Fibroblast of skin of abdomen (primary cell): Measurements from ENCODE around the gene NGB.

Experiments
- DNase-seq: peaks from one replicate; pipeline ENCODE4 v3.0.0-alpha.2; 2013

NGB gene

DNA sequence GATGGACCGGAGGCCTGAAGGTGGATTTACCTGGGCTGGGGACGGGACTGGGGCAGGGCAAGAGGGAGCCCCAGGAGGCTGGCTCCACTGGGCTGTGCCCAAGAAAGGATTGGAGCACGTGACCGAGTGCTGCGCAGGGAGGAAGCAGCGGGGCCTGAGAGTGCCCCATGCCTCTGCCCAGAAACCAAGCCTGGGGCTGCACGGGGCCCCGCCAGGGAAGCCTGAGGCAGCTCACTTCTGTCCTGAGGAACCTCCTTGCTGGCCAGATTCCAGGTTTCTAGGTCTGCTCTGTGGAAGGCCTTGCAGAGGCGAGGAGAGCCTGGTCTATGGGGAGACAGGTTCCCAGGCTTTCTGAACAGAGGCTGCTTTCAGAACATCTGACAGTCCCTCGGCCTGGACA is 10.4 kb downstream of the NGB start:
- DNase-seq: no peak

DNA sequence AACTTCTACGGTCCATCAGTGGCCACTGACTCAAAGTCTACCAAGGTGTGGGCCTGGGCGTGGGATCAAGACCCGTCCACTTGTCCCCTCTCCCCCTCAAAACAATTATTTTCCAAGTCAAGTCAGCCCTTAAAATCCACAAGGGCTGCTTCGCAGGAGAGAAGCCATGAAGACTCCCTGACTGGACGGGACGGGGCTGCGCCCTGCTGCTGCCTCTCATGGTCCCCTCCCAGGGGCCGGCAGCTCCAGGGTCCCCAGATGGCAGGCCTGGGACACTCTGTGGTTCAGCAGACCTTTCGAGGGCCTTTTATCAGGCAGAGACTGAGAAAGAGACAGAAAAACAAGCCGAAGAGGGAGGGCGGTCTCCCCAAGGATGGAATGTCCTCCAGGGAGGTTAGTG is 10.8 kb downstream of the NGB start:
- no peak for DNase-seq

DNA sequence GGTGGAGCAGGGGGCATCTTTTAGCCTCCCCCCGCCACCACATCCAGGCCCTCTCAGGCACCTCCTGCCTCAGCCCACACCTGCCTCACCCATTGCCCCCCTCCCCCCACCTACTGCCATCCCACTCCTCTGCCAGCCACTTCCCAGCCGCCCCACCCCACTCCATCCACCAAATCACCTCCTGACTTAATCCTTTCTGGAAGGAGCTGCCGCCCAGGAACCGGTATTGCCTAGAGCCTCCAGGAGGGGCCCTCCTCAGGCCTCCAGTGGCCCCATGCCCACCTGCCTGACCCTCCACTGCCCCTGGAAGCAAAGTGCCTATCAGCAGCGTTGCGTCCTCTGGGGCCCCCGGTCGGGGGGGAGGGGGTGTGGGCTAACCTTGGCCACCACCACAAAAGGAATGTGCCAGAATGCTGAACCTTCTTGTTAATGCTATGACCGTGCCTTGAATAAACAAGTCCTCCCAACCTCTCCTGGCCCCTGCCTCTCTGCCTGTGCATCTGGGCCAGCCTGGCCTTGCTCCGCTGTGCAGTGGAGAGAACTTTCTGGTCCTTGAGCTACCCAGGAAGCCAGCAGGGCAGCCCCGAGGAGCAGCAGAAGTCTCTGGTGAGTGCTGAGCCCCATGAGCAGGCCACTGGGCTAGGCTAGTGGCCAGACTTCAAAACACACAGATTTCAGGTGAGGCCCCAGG is 11.8 kb downstream of the NGB start:
- no peak for DNase-seq

DNA sequence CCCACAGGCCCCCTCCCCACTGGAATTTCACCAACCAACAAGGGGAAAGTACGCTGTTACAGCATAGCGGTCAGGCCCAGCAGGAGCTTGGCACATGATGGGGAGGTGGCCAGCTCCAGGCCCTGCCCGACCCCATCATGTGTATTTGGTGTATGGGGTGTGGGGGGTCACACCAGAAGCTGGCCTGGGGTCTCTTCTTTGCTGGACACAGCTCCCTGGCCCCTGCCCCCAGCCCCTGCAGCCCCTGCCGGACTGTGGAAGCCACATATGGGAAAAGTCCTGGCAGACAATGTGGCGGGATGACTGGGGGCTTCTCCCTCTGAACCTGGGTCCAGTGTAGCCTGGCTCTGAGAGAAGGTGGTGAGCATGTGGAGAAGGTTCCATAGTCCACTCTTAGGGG is 12.4 kb downstream of the NGB start:
- no peak for DNase-seq

DNA sequence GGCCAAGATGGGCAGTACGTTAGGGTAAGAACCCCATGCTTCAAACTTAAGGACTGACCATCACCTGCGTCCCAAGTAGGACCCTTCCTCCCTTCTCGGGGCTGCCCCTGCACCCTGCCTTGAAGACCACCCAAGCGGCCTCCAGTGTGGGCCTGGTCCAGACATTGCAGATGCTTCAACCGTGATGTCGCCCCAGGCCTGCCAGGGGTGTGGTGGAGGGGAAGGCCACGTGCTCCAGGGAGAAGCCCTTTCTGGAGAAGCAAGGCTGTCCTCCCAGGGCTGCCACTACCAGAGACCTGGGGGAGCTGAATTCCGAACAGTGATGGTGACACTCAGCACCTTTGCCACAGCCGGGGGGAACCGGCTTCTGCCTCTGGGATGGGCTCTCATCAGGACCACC is 13.3 kb downstream of the NGB start:
- no peak for DNase-seq

DNA sequence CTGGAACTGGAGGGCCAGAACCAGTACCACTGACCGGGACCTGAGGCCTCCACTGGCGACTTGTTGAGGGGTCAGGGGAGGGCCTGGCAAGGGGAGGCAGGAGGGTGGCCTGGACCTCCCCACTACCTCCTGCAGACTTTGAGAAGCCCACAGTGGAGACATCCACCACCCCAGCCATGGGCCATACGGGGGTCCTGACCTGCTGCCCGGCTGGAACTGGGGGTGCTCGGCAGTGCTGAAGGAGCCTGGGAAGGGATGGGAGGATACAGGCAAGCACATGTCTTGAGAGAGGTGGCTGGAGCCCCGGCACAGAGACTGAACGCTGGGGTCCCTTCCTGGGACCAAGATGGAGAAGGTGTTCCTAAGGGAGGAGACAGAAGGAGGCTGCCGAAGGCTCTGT is 14.3 kb downstream of the NGB start:
- DNase-seq: no peak

DNA sequence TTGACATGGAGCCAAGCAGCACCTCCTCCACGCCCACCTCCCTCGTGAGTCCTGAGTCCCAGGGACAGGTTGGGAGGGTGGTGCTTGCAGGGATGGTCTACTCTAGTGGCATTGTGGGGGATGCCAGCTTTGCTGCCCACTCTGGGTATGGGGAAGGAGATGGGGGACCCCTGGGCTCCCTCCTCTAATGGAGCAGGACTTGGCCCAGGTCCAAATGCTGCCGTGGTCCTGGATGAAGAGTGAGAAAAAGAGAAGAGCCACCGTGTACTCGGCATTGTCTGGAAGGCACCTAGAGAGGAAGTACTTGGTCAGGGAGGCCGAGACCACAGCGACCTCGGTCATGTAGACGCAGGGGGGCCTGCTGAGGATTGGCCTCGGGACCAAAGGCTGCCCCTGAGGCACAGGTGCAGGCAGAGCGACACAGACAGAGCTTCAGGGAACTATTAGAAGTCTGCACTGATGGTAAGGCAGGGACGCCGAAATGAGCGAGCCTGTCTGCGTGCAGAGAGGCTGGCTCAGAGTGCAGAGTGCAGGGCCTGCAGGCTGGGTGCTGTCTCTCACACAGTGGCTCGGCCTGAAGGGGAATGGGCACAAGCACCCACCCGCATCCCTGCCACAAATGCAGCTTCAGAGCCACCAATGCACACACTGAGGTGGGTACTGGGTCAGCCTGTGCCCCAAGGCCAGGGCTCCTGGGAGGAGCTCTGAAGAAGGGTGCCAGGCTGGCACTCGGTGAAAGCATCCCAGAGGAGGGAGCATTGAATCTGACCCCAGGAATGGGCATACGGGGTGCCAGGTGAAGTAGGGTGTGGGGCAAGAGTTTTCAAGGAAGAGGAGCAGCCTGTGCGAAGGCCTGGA is 17.4 kb downstream of the NGB start:
- DNase-seq: no peak

DNA sequence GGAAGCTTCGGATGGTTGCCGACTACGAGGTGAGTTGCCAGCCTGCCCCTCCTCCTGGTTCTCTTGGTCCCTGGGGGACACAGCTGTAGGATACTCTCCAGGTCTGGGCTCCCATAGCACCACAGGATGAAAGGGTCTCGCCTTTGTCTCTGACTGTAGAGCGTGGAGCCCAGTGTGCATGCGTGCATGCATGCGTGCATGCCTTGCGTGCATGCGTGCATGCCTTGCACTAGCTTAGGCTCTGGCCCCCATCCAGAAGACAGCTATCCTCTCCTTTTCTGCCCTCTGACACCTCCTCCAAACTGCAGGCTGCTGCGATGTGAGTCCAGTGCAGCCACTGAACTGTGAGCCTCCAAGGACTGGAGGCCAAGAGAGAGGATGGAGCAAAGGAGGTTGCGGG is 19.1 kb downstream of the NGB start:
- no peak for DNase-seq

DNA sequence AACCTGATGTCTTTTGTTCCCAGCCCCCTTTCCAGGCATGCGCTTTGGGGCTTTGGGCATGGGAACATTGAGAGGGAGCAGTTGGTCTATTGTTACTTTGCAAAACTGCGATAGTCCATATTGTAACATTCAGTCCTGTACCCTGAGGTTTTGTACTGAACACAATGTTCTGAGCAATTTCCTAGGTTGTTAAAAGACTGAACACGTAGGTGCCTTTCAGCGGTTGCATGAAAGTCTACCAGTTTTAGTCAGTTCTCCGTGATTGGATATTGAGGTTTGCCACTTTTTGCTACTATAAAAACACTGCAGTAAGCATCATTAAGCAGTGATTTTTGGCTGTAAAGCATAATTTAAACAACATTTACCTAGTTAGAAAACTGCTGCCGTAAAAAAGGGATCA is 20.1 kb downstream of the NGB start:
- no peak for DNase-seq

DNA sequence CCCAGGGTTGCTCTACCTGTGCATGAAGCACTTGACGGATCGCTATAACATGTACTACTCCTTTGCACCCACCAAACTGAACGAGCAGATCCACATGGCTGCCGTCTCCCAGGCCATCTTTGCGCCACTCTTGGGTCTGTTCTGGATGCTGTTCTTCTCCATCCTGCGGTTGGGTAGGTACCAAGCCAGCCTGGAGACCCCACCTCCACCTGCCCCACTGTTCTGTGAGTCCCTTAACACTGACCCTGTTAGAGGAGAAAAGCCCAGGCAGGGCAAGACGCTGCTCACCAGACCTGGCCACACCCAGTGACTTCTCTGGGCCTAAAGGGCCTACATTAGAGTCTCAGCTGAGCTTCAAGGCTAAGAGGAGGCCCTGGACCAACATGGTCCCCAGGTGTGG is 21.7 kb downstream of the NGB start:
- DNase-seq: no peak

DNA sequence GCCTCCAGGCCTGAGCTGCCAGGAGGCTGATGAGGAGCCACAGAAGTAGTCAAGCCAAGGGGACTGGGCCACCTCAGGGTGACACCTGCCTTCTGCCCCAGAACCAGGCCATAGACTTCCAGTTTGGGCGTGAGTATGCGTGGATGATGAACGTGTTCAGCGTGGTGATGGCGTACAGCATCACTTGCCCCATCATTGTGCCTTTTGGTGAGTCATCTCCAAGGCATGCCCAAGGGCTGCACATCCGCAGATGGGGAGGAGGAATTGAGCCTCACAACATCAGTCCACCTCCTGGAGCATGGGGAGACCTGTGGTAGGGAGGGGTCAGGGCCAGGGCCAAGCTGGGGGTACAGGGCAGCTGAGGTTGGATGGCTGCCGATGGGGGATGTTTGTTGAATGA is 22.3 kb downstream of the NGB start:
- no peak for DNase-seq

DNA sequence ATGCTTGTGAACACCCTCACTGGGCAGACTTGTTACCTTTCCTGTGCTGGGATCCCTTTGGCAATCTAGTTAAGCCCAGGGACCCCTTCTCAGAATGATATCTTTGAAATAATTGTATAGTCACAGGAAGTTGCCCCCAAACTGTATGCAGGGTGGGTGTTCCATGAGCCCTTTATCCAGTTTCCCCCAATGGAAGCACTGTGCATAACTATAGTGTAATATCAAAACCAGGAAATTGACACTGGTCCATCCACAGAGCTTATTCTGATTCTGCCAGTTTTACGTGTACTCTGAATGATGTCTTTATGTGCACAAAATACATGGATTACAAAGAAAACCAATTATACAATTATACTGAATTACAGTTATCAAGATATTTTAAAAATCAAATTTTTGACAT is 24.2 kb downstream of the NGB start:
- no peak for DNase-seq

DNA sequence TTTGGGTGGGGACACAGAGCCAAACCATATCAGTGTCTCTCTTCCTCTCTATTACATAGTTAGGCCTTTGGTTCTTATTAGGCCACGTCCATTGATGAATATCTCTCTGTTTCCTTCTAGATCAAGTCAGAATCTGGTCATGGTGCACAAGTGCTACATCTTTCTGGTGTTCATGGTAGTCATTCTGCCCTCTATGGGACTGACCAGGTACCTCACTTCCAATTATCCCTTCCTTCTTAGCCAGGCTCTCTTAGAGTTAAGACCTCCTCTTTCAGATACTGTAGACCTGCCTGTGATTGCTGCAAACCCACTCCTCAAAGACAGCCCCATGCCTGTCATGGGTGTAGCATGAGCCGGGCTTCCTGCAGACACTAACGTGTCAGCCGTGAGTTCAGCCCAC is 25.2 kb downstream of the NGB start:
- no peak for DNase-seq

DNA sequence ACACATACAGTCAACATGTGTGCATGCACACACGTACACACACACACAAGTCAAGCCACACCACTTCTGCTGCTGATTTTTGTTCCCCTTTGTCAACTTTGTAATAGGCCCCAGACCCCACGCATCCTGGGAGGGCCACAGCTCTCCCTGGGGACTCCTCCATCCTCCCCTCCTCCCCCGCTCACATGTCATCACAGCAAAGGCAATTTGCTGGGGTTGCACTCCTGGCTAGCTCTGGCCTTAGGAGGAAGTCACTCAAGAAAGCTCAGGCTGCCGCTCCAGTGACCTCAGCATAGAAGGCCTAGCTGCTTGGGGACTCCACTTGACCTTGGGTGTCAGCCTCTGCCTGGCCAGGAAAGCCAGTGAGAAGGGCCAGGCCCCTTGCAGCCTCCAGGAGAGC is 27.2 kb downstream of the NGB start:
- DNase-seq: no peak

DNA sequence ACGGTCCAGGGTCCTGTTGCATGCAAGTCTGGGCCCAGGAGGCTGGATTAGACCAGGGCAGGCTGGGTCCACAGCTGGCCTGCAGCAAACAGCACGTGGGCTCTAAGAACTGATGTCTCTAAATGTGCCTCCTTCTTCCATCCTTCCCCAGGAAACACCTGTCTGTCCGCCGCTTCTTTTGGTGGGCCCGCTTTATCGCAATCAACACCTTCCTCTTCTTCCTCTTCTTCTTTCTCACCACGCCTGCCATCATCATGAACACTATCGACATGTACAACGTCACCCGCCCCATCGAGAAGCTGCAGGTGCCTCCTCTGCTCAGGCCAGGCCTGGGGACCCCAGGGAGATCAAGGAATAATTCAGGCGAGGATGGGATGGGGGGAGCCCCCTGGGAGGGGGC is 28.3 kb downstream of the NGB start:
- DNase-seq: no peak

DNA sequence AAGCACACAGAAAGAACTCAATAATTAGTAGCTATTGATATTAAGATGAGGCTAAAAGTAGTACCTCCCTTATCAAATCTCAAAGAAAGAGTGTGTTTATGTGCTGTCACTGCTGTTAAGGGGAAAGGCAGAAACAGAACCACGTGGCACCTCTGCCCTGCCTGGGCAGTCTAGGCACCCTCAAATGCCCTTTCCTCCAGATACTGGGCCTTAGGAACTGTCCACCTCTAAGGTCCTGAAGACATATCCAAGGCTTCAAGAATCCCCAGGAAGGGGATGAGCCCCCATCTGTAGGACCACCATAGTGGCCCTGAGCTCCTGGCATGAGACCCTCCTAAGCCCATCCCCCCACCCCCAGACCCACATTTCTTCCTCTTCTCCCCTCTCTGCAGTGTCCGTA is 29.1 kb downstream of the NGB start:
- DNase-seq: no peak

DNA sequence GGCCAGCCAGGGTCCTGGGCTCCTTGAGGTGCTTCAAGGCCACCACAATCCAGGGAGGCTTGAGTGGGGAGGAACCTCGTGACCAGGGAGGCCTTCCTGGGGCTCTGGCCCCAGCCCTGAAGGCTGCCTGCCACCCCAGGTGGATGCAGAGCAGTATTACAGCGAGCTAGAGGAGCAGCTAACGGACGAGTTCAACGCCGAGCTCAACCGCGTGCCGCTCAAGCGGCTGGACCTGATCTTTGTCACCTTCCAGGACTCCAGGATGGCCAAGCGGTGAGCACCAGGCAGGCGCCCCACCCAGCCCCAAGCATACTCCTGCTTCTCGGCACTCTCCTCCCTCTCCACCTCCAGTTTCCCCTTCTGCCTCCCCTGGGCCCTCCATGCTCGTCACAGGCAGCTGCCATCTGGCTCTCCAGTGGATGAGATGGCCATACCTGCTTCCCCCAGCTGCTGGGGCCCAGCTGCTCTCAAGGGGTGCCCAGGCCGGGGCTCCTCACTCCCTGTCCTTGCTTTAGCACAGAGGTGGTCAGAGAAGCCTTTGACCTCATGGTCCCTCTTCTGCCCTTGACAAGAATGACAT is 30.6 kb downstream of the NGB start:
- no peak for DNase-seq

DNA sequence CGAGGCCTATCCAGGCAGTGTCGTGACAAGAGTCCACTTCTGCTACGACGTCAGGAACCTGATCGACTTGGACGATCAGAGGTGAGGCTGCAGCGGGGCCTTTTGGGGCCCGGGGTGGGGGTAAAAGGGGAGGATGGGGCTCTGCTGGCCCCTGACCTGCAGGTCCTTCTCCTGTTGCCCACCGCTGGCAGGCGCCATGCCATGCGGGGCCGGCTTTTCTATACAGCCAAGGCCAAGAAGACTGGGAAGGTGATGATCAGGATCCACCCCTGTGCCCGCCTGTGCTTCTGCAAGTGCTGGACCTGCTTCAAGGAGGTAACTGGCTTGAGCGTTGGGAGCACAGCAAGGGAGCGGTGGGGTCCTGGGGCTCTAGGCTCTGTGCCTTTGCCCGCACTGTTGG is 31.6 kb downstream of the NGB start:
- DNase-seq: no peak

DNA sequence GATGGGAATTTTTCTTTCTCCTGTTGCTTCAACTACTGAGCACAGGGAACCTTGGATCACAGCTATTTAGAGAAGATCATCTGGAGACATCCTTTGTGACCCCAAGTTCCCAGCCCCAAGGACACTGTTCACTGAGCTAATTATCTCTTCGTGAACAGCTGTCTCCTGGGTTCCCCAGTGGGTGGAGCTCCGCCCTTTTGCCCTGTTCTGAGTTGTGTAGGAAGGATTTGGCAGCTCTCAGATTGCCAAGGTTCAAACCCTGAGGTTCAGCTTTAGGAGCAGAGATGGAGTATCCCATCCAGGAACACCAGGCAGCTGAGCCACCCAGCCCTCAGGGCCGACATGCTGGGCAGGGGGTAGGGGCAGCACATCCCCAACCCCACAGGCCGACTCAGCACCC is 32.0 kb downstream of the NGB start:
- no peak for DNase-seq

DNA sequence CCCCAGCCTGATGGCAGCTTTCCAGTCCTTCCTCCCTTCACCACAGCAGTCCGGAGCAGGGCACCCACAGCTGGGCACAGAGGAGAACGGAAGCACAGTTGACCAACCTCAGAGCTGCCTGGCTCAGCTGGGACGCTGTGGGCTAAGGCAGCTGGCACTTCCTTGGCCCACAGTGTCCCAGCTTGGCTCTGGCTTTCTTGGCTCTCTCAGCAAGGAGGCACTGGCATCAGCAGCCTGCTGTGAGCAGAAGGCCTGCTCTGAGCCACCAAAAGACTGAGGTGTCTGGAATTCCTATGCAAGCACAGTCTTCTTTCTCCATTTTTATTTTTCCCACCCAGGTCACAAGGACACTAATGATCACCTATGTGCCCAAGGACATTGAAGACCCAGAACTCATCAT is 32.6 kb downstream of the NGB start:
- no peak for DNase-seq

DNA sequence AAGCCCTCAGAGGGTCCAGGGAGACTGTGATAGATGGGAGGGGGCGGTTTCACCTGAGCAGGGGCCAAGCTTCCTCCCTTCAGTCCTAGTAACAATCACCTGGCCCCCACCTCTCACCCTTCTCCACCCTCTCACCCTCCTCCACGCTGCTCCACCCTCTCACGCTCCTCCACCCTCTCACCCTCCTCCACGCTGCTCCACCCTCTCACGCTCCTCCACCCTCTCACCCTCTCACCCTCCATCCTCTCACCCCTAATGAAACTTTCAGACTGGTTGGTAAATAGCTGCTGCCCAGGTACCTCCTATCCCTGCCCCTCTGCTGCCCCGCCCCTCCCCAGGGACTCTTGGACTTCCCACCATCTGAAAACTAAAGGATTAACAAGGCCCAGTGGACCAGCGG is 34.2 kb downstream of the NGB start:
- no peak for DNase-seq

DNA sequence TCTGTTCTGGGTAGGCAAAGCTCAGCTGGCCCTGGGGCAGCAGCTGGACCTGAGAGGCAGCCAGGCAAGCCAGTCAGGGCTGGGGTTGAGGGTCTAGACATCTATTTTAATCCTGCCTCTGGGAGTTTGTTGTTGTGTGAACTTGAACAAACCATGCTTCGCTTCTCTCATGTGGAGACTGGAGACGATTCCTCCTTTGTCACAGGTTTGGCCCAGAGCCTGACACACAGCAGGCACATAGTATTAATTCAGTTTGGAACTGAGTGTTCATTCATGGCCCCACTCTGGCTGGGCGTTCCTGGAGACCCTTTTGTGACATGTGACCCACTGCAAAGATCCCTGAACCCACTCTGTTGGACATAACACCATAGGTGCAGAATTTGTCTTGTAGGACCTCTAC is 39.3 kb downstream of the NGB start:
- no peak for DNase-seq

DNA sequence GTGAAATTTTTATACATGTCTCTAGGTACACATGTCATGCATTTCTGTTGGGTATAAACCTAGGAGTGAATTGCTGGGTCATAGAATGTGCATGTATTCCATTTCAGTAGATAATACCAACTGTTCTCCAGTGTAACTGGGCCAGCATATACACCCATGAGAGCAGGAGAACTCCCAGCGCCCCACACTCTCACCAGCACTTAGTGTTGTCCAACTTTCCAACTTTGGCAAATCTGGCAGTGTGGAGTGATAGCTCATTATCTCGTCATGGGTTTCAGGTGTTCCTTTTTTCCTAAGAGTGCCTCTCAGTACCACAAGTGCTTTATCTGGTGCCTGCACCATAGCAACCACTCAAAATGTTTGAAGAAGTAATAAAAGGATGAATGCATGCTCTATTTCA is 40.1 kb downstream of the NGB start:
- DNase-seq: no peak

DNA sequence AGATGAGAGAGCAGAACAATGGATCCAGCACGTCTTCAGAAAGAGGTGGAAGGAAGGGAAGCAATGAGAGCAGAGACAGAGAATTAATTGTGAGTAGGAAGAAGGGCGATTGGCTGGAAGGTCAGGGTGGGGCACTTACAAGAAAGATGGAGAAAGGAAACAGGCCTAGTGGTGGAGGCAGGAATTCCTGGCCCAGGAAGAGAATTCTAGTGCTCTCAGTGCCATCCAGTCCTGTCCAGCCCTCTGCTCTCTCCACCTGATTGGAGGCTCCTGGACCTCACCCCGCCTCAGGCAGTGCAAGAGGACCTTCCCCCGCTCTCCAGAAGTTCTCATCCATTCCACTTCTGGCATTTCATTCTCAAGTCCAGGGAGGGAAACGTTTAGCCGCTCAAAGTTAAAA is 43.0 kb downstream of the NGB start:
- DNase-seq: no peak
